GM23338 (cell line): ENCODE data around the gene FILIP1. TPM values are rescaled to one million over a fixed set of nuclear protein-coding genes. Genes with fewer than 3 reads are reported as not detected.

Source experiments
- ATAC-seq: fragments of 200-7000 bp; cut with Tn5 transposase; 3 replicates; pipeline ENCODE4 v1.9.1; 2020
- DNase-seq: peaks from one replicate; pipeline ENCODE4 v3.0.0-alpha.2; 2015; ENCODE audit warnings: low spot score
- H2AFZ ChIP-seq: fragments of 200-600 bp; sonication (generic); 2 replicates; pipeline ENCODE4 v1.8.0; 2016; ENCODE audit warnings: antibody characterized with exemption, mild to moderate bottlenecking, moderate library complexity
- H3F3A ChIP-seq: fragments of 200-600 bp; sonication (generic); replicated peaks from 2 replicates; pipeline ENCODE4 v1.8.0; 2017; ENCODE audit warnings: antibody characterized with exemption, mixed run types, low read depth
- H3K27ac ChIP-seq: fragments of 200-600 bp; sonication (generic); 2 replicates; pipeline ENCODE4 v1.6.1; 2016; ENCODE audit warnings: low read depth
- H3K27me3 ChIP-seq: fragments of 200-600 bp; sonication (generic); 2 replicates; pipeline ENCODE4 v1.8.0; 2016; ENCODE audit warnings: mild to moderate bottlenecking, mixed run types, moderate library complexity; ENCODE audit not compliant: insufficient read depth
- H3K36me3 ChIP-seq: fragments of 200-600 bp; sonication (generic); 2 replicates; pipeline ENCODE4 v1.8.0; 2016; ENCODE audit warnings: mild to moderate bottlenecking; ENCODE audit not compliant: insufficient read depth
- H3K4me1 ChIP-seq: fragments of 200-600 bp; sonication (generic); 2 replicates; pipeline ENCODE4 v1.8.0; 2016; ENCODE audit warnings: mild to moderate bottlenecking, moderate library complexity; ENCODE audit not compliant: insufficient read depth
- H3K4me2 ChIP-seq: fragments of 200-600 bp; sonication (generic); 2 replicates; pipeline ENCODE4 v1.7.1; 2017; ENCODE audit warnings: mixed run types
- H3K4me3 ChIP-seq: fragments of 200-600 bp; sonication (generic); 2 replicates; pipeline ENCODE4 v1.6.1; 2016; ENCODE audit warnings: mixed run types
- H3K79me2 ChIP-seq: fragments of 200-600 bp; sonication (generic); replicated peaks from 2 replicates; pipeline ENCODE4 v1.8.0; 2017; ENCODE audit warnings: mild to moderate bottlenecking; ENCODE audit not compliant: insufficient read depth
- H3K9me2 ChIP-seq: fragments of 200-600 bp; sonication (generic); 2 replicates; pipeline ENCODE4 v1.8.0; 2017; ENCODE audit not compliant: insufficient read depth
- H4K20me1 ChIP-seq: fragments of 200-600 bp; sonication (generic); replicated peaks from 2 replicates; pipeline ENCODE4 v1.8.0; 2017; ENCODE audit warnings: mild to moderate bottlenecking; ENCODE audit not compliant: insufficient read depth
- H3K27ac Mint-ChIP-seq: 2 replicates; pipeline ENCODE4 v1.8.0; 2020; ENCODE audit warnings: inconsistent platforms, mild to moderate bottlenecking, moderate library complexity, mixed read lengths
- H3K27me3 Mint-ChIP-seq: 3 replicates; pipeline ENCODE4 v1.8.0; 2022; ENCODE audit warnings: low read depth, mild to moderate bottlenecking, moderate library complexity, mixed read lengths, inconsistent platforms; ENCODE audit not compliant: insufficient read depth, poor library complexity
- H3K36me3 Mint-ChIP-seq: 3 replicates; pipeline ENCODE4 v1.8.0; 2021; ENCODE audit warnings: low read depth, mild to moderate bottlenecking, inconsistent platforms, moderate library complexity, mixed read lengths
- H3K4me1 Mint-ChIP-seq: 3 replicates; pipeline ENCODE4 v1.8.0; 2020; ENCODE audit warnings: mild to moderate bottlenecking, inconsistent platforms, mixed read lengths
- H3K4me3 Mint-ChIP-seq: 3 replicates; pipeline ENCODE4 v1.8.0; 2021; ENCODE audit warnings: moderate library complexity, mild to moderate bottlenecking, inconsistent platforms, mixed read lengths
- H3K9me3 Mint-ChIP-seq: 3 replicates; pipeline ENCODE4 v1.8.0; 2020; ENCODE audit warnings: moderate library complexity, mild to moderate bottlenecking, inconsistent platforms, mixed read lengths
- CREB1 ChIP-seq: fragments of 250-450 bp; sonication (Bioruptor Pico); IDR thresholded peaks from 2 replicates; pipeline ENCODE4 v1.5.0; 2020; ENCODE audit warnings: low read depth, mild to moderate bottlenecking, moderate library complexity
- CTCF ChIP-seq, 2 experiments: fragments of 200-600 bp in 1 of 2; sonication (generic) in 1 of 2; conservative IDR thresholded peaks; 2 replicates each; pipeline versions ENCODE4 v1.5.1 to v1.6.1; 2016 to 2017; ENCODE audit warnings: antibody characterized with exemption in 2 of 2, low read depth in 2 of 2, mild to moderate bottlenecking in 2 of 2, moderate library complexity in 1 of 2
- EZH2 ChIP-seq: fragments of 200-600 bp; sonication (generic); IDR thresholded peaks from one replicate; pipeline ENCODE4 v1.8.0; 2017; ENCODE audit warnings: antibody characterized with exemption, mild to moderate bottlenecking, low read depth; ENCODE audit not compliant: unreplicated experiment
- EZH2phosphoT487 ChIP-seq: fragments of 200-600 bp; sonication (generic); IDR thresholded peaks from one replicate; pipeline ENCODE4 v1.8.1; 2018; ENCODE audit warnings: antibody characterized with exemption; ENCODE audit not compliant: unreplicated experiment
- NANOG ChIP-seq: IDR thresholded peaks from 2 replicates; pipeline ENCODE4 v1.6.1; 2016; ENCODE audit warnings: antibody characterized with exemption, borderline replicate concordance
- STAT1 ChIP-seq: IDR thresholded peaks from one replicate; pipeline ENCODE4 v1.6.1; 2016; ENCODE audit warnings: antibody characterized with exemption; ENCODE audit not compliant: unreplicated experiment
- ZNF114 ChIP-seq: fragments of 250-450 bp; sonication (Bioruptor Pico); IDR thresholded peaks from 2 replicates; pipeline ENCODE4 v1.5.0; 2020; ENCODE audit warnings: mild to moderate bottlenecking, moderate library complexity
- polyA plus RNA-seq: library from polyadenylated mRNA; unstranded; fragments of >200 nt; fragmentation: Nextera tagmentation; extraction: Ambion mirVana; gene quantifications from 2 replicates; pipeline ENCODE4 v1.2.1, GENCODE V29; 2016
- total RNA-seq: library from RNA; depleted of rRNA; stranded (reverse); fragments of >200 nt; shearing (Covaris generic); gene quantifications from 2 replicates; pipeline ENCODE4 v1.2.3, GENCODE V29; 2014
- TF ChIP-seq, protein P1 (sequence below): IDR thresholded peaks from one replicate; pipeline ENCODE4 v1.6.1; 2018; ENCODE audit warnings: antibody characterized with exemption; ENCODE audit not compliant: unreplicated experiment
- TF ChIP-seq, protein P2 (sequence below): fragments of 250-450 bp; sonication (Bioruptor Pico); IDR thresholded peaks from 2 replicates; pipeline ENCODE4 v1.5.0; 2020; ENCODE audit warnings: mild to moderate bottlenecking, moderate library complexity

The FILIP1 gene
- total and polyA plus RNA-seq, 2 experiments from 2014 or later = 3.7 to 6.4 TPM

- Histone ChIP-seq H3K27me3 (no peaks in the 10 kb centered on the region), H3K4me3 (no peak overlapping the region), H4K20me1 (no peaks in the 10 kb centered on the region), H3K4me1 (peaks cover 7% of the 10 kb centered on the region; the same call in 1 of the 2 replicates), H3K4me2 (no peak overlapping the region), H3F3A (no peaks in the 10 kb centered on the region), H3K27ac (peak overlapping the region; percentile 60; the same call in 1 of the 2 replicates), H3K79me2 (no peaks in the 10 kb centered on the region), H2AFZ (no peak overlapping the region), H3K36me3 (peaks cover 6% of the 10 kb centered on the region; the same call in 1 of the 2 replicates), H3K9me2 (no peaks in the 10 kb centered on the region)
- Mint-ChIP-seq H3K4me3 (no peak overlapping the region), H3K27me3 (no peaks in the 10 kb centered on the region), H3K9me3 (no peaks in the 10 kb centered on the region), H3K4me1 (no peaks in the 10 kb centered on the region; the same call in 2 of the 3 replicates), H3K27ac (no peak overlapping the region), H3K36me3 (peaks cover 12% of the 10 kb centered on the region; the same call in 2 of the 3 replicates)
- DNase-seq (no peak), ATAC-seq (no peak)
- TF ChIP-seq, protein P1, sequence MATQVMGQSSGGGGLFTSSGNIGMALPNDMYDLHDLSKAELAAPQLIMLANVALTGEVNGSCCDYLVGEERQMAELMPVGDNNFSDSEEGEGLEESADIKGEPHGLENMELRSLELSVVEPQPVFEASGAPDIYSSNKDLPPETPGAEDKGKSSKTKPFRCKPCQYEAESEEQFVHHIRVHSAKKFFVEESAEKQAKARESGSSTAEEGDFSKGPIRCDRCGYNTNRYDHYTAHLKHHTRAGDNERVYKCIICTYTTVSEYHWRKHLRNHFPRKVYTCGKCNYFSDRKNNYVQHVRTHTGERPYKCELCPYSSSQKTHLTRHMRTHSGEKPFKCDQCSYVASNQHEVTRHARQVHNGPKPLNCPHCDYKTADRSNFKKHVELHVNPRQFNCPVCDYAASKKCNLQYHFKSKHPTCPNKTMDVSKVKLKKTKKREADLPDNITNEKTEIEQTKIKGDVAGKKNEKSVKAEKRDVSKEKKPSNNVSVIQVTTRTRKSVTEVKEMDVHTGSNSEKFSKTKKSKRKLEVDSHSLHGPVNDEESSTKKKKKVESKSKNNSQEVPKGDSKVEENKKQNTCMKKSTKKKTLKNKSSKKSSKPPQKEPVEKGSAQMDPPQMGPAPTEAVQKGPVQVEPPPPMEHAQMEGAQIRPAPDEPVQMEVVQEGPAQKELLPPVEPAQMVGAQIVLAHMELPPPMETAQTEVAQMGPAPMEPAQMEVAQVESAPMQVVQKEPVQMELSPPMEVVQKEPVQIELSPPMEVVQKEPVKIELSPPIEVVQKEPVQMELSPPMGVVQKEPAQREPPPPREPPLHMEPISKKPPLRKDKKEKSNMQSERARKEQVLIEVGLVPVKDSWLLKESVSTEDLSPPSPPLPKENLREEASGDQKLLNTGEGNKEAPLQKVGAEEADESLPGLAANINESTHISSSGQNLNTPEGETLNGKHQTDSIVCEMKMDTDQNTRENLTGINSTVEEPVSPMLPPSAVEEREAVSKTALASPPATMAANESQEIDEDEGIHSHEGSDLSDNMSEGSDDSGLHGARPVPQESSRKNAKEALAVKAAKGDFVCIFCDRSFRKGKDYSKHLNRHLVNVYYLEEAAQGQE = no peak
- TF ChIP-seq EZH2 (no peak), CTCF (conservative IDR thresholded peaks at IDR 0.05; ENCODE audit: low read depth in 2 of 2) (no peak), CREB1 (CRISPR knock-in tag) (no peak), EZH2phosphoT487 (no peak), ZNF114 (CRISPR knock-in tag) (no peak), STAT1 (no peak), NANOG (no peak)
- TF ChIP-seq, protein P2, sequence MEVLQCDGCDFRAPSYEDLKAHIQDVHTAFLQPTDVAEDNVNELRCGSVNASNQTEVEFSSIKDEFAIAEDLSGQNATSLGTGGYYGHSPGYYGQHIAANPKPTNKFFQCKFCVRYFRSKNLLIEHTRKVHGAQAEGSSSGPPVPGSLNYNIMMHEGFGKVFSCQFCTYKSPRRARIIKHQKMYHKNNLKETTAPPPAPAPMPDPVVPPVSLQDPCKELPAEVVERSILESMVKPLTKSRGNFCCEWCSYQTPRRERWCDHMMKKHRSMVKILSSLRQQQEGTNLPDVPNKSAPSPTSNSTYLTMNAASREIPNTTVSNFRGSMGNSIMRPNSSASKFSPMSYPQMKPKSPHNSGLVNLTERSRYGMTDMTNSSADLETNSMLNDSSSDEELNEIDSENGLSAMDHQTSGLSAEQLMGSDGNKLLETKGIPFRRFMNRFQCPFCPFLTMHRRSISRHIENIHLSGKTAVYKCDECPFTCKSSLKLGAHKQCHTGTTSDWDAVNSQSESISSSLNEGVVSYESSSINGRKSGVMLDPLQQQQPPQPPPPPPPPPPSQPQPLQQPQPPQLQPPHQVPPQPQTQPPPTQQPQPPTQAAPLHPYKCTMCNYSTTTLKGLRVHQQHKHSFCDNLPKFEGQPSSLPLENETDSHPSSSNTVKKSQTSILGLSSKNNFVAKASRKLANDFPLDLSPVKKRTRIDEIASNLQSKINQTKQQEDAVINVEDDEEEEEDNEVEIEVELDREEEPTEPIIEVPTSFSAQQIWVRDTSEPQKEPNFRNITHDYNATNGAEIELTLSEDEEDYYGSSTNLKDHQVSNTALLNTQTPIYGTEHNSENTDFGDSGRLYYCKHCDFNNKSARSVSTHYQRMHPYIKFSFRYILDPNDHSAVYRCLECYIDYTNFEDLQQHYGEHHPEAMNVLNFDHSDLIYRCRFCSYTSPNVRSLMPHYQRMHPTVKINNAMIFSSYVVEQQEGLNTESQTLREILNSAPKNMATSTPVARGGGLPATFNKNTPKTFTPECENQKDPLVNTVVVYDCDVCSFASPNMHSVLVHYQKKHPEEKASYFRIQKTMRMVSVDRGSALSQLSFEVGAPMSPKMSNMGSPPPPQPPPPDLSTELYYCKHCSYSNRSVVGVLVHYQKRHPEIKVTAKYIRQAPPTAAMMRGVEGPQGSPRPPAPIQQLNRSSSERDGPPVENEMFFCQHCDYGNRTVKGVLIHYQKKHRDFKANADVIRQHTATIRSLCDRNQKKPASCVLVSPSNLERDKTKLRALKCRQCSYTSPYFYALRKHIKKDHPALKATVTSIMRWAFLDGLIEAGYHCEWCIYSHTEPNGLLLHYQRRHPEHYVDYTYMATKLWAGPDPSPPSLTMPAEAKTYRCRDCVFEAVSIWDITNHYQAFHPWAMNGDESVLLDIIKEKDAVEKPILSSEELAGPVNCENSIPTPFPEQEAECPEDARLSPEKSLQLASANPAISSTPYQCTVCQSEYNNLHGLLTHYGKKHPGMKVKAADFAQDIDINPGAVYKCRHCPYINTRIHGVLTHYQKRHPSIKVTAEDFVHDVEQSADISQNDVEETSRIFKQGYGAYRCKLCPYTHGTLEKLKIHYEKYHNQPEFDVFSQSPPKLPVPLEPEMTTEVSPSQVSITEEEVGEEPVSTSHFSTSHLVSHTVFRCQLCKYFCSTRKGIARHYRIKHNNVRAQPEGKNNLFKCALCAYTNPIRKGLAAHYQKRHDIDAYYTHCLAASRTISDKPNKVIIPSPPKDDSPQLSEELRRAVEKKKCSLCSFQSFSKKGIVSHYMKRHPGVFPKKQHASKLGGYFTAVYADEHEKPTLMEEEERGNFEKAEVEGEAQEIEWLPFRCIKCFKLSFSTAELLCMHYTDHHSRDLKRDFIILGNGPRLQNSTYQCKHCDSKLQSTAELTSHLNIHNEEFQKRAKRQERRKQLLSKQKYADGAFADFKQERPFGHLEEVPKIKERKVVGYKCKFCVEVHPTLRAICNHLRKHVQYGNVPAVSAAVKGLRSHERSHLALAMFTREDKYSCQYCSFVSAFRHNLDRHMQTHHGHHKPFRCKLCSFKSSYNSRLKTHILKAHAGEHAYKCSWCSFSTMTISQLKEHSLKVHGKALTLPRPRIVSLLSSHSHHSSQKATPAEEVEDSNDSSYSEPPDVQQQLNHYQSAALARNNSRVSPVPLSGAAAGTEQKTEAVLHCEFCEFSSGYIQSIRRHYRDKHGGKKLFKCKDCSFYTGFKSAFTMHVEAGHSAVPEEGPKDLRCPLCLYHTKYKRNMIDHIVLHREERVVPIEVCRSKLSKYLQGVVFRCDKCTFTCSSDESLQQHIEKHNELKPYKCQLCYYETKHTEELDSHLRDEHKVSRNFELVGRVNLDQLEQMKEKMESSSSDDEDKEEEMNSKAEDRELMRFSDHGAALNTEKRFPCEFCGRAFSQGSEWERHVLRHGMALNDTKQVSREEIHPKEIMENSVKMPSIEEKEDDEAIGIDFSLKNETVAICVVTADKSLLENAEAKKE (CRISPR knock-in tag) = no peak
Measured at GRCh38 chr6:75257343-75258087, 236.1 kb downstream of the FILIP1 start.
